Measurements from ENCODE around the gene OR4D1. TPM values are rescaled to one million over a fixed set of nuclear protein-coding genes. Genes with fewer than 3 reads are reported as not detected.

The OR4D1 gene
- total and polyA plus RNA-seq, 2 of the 8 experiments (the other 6 are each of a cell fraction or from before 2014, with no cell fraction given): 0.32 to 0.39 TPM

- no peak for TF ChIP-seq POLR2A (IDR thresholded peaks at IDR 0.05; ENCODE audit: control extremely low read depth in 1 of 2, low read depth in 2 of 2, low read length in 2 of 2)
- no peak for TF ChIP-seq SIRT6 (IDR thresholded peaks at IDR 0.05; ENCODE audit: low read length)
- TF ChIP-seq HDAC6 (IDR thresholded peaks at IDR 0.05; ENCODE audit: low read depth, low read length): no peak
- no peak for TF ChIP-seq TEAD4 (IDR thresholded peaks at IDR 0.05; ENCODE audit: low read depth, low read length)
- no peak for TF ChIP-seq GTF2F1 (IDR thresholded peaks at IDR 0.05; ENCODE audit: borderline replicate concordance, low read depth, low read length)
Observed at GRCh38 chr17:58161566-58161965, 13.4 kb downstream of the OR4D1 start (continued).

Data from H1 (cell line).